Activated CD8-positive, alpha-beta memory T cell treated with anti-CD3 and anti-CD28 coated beads for 4 hours (primary cell): ENCODE measurements around the gene SPATA17.

Experiments
- DNase-seq, 2 donors: peaks; one replicate each; pipeline ENCODE4 v3.0.0-alpha.2; 2020; ENCODE audit warnings: low read depth in 2 of 2

The SPATA17 gene

DNA sequence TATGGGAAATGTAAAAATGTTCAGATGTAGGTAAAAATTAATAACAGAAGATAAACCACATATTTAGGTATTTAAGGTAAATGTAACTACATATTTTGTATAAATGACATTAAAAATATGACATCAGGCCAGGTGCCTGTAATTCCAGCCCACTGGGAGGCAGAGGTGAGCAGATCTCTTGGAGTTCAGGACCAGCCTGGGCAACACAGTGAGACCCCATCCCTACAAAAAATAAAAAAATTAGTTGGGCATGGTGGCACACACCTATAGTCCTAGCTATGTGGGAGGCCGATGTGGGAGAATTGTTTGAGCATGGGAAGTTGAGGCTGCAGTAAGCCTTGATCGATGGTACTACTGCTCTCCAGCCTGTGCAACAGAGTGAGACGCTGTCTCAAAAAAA lies 216.5 kb downstream of the SPATA17 start:
- no peak for DNase-seq

DNA sequence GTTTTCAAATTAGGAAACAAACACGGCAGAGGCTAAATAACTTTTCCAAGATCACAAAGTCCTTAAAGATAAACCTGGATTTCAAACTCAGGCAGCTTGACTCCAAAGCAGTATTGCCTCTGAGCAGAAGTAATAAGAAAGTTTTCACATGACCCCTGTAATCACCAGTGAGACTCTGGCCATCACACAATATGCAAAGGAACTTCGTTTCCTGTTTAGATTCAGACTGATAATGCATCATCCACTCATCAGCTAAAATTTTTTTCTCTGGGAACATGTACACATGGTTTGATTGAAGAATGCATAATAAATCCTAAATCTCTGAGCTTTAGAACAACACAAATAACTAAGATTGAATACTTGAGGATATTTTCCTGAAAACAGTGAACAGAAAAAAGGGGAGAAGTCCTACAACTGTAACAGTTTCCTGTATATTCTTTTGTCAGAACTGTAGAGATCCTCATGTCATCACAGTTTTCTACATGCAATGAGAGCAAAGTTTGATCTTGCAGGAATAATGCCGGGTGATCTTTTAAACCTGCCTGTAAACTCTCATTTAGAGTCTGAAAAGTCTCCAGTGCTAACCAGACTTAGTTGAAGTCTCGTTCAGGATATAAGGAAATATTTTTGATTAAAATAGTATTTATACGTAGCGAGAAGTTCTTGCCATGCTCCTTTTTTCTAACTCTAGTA lies 225.3 kb downstream of the SPATA17 start:
- no peak for DNase-seq

DNA sequence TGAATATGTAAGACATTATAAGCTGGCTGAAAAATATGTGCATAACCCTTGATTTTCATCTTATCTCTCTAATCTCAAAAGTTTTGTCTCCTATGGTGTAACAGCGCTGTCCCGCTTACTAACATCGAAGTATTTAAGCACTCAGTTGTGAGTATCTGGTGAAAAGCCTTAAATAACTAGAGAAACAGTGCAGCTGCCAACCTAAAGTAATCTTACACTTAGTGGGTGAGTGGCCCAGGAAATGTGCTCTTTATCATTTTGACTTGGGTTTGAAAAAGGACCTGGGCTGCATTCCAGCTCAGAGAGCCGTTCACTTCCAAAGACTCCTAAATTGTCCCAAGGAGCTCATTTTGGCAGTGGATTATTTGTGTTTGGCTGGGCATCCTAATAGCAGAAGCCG lies 225.9 kb downstream of the SPATA17 start:
- no peak for DNase-seq

DNA sequence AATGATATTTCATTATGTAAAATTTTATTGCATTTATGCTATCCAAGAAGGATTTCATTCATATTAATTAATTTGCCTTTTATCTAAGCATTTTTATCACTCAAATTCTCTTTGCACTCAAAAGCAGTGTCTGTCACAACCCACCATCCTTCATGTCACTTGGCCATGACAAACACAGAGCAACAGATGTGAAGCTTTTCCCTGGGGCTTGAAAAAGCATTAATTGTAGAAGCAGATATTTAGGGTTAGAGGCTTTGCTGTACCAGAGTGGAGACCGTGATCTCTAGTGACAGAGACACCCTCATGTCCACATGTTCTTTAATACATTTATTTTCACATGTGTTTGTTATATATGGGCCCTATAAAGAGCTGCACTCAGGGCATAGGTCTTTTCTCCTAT lies 230.5 kb downstream of the SPATA17 start:
- no peak for DNase-seq

DNA sequence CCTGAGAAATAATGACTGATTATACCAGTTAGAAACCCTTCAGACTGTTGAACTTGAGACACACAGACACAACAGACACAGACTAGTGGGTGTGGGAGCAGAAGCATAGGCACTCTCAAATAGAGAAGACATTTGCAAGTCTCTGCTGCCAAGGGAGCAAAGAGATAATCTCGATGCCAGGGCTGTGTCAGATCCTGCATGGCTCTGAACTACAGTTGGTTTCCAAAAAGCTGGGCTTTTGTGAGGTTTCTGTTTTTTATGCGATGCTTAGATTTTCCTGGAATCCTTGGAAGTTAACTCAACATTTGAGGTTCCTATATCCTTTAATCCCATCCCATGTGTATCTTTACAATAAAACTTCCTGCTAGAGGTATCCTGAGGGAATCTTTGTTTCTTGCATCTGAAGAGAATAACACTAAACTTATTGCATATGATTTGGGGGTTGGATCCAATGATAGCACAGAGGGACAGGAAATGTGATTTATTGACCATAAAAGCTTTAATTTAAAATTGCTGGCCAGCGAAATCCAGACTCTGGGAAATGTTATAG lies 236.4 kb downstream of the SPATA17 start:
- DNase-seq: no peak

DNA sequence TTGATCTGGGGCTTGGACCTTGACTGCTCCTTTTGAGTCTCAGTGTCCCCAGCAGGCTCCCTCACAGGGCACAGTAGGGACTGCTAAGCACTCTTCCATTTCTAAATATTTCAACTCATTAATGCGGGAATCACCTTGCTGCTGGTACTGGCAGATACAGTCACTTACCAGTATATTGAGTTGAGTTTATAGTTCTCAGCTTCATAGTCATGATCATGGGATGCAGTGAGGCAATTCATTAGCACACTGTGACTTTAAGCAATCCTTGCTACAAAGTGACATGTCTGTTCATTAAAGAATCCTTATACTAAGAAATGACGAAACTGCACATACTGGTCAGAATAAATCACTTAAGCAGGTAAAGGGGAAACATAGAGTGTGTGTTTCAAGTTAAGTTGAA lies 240.8 kb downstream of the SPATA17 start:
- DNase-seq: no peak

- no peak for DNase-seq
Measured at GRCh38 chr1:217875229-217875628, 244.1 kb downstream of the SPATA17 start.

- DNase-seq: no peak
Measured at GRCh38 chr1:217876401-217876800, 245.3 kb downstream of the SPATA17 start.

DNA sequence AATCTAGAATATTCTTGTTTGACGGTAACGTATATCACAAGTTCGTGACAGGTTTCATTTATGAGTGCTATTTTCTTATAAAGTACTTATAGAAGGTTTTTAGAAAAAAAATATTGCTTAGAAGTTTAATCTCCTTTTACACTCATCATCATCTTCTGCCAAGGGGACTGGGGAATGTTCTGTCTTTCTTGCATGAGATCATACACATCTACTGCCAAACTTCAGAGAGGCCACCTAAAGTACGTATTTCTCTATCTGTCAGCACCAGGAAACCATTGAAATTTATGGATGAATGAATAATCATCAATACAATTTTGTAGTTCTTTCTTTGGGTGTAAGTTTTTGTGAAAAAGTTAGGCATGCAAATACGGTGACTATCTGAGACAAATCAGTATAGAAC lies 245.8 kb downstream of the SPATA17 start:
- no peak for DNase-seq

- no peak for DNase-seq
Measured at GRCh38 chr1:217881131-217881543, 250.0 kb downstream of the SPATA17 start.

- DNase-seq: no peak
Measured at GRCh38 chr1:217881607-217882332, 250.6 kb downstream of the SPATA17 start.

GRCh38 chr1:217885181-217885580 lies 254.0 kb downstream of the SPATA17 start:
- DNase-seq: no peak

DNA sequence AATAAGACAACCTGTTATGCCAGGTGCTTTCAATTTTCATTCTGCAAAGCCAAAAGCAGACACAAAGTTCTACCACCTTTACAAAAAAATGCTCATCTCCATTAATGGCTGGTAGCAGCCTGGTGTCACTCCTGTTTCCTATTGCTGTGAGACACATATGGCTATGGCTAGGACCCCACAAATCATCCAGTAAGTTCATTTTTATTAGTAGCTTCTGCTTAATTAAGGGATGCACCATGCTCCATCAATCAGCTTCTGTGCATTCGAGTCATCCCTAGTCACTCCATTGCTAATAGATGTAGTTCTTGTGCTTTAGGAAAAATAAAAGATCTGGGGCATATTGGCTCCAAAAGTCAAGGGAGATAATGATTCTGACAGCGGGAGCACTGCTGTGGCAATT lies 257.2 kb downstream of the SPATA17 start:
- DNase-seq: no peak

DNA sequence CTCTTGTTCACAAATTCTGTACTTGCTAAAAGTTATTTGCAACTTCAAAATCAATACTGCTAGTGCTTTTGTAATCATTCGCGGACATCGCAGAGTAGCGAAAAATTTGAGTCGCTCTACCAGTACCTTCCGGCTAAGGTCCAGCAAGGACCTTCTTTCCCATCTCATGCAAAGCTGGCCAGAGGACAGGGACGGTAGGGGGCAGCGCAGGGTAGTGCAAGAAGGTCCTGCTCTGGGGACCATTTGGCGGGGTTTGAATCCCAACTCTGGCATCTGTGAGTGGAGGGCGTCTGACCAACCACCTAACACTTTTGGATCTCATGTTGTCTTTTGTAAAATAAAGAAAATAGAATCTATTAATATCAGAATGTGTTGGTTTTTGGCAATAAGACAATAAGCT lies 258.3 kb downstream of the SPATA17 start:
- DNase-seq: no peak

DNA sequence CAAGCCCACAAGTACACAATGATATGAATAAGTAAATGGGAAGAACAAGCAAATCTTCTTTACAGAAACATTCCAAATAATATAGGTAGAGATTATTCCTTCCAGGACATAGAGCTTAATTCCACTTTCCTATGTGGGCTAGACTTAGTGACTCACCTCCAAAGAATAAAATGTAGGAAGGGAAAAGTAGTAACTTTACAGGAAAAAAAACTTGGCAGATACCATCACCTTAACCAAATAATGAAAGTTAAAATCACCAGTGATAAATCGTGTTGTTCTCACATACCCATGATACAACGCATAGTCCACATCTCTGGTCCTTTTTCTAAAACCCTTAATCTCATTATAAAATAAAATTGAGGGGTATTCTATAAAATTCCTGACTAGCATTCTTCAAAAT lies 260.8 kb downstream of the SPATA17 start:
- no peak for DNase-seq

- DNase-seq: no peak
Measured at GRCh38 chr1:217892750-217893149, 261.6 kb downstream of the SPATA17 start.

GRCh38 chr1:217895841-217896240 lies 264.7 kb downstream of the SPATA17 start:
- DNase-seq: no peak

DNA sequence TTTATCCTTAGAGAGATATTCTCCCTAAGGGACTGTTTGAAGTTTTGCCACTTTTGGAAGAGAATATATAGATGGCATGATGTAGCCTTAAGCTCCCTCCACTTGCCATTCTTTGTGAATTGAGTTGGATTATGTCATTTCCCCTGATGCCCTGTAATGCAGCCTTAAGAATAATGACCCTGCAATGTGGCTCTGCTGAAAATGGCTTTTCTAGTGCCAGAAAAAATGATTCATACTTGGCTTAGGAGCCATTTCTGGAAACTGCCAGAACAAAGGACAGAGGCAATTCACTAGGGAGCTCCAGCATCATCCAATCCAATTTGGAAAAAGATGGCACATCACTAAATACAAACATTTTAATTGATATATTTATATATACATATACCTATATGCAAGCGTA lies 265.3 kb downstream of the SPATA17 start:
- DNase-seq: no peak

GRCh38 chr1:217897100-217897499 lies 266.0 kb downstream of the SPATA17 start:
- no peak for DNase-seq

- DNase-seq: no peak
Measured at GRCh38 chr1:217899614-217900013, 268.5 kb downstream of the SPATA17 start.

GRCh38 chr1:217907504-217907903 lies 276.4 kb downstream of the SPATA17 start:
- no peak for DNase-seq

GRCh38 chr1:217910203-217910602 lies 279.1 kb downstream of the SPATA17 start:
- no peak for DNase-seq

- DNase-seq: no peak
Measured at GRCh38 chr1:217910791-217911320, 279.7 kb downstream of the SPATA17 start.
